IMR-90 (cell line): ENCODE data around the gene GORASP1. TPM values are rescaled to one million over a fixed set of nuclear protein-coding genes. Genes with fewer than 3 reads are reported as not detected.

ENCODE experiments used
- ATAC-seq: fragments of 200-7000 bp; cut with Tn5 transposase; 2 replicates; pipeline ENCODE4 v1.9.1; 2020; ENCODE audit warnings: low read depth, mild to moderate bottlenecking, moderate library complexity
- BruUV-seq: library from RNA; stranded (reverse); fragments of 400-500 nt; replicated peaks from 2 replicates; lab custom pipeline; 2021; lab: Mats Ljungman, UMichigan
- CTCF ChIA-PET: fragments of 300-600 bp; formaldehyde crosslinking; extraction: SDS; loops from one replicate; lab custom pipeline; 2021; ENCODE audit warnings: antibody characterized with exemption; lab: Yijun Ruan, JAX
- POLR2A ChIA-PET: fragments of 300-600 bp; sonication (Branson Sonifier 250); formaldehyde crosslinking; loops from one replicate; lab custom pipeline; 2022; ENCODE audit warnings: antibody characterized with exemption; ENCODE audit not compliant: unreplicated experiment; lab: Charles Lee
- DNase-seq: peaks from one replicate; pipeline ENCODE4 v3.0.0; 2013
- H2AFZ ChIP-seq: replicated peaks from 2 replicates; pipeline ENCODE3; 2013; ENCODE audit warnings: low read length, mild to moderate bottlenecking; ENCODE audit not compliant: poor library complexity
- H2AK5ac ChIP-seq: 2 replicates; pipeline ENCODE4 v1.6.1; 2013; ENCODE audit warnings: low read depth, low read length, inconsistent platforms
- H2AK9ac ChIP-seq: replicated peaks from 2 replicates; pipeline ENCODE3; 2013; ENCODE audit warnings: mild to moderate bottlenecking, low read depth, low read length, moderate library complexity; ENCODE audit not compliant: poor library complexity
- H2BK120ac ChIP-seq: 2 replicates; pipeline ENCODE4 v1.6.1; 2013; ENCODE audit warnings: low read depth, low read length, inconsistent platforms
- H2BK15ac ChIP-seq: 3 replicates; pipeline ENCODE4 v1.6.1; 2013; ENCODE audit warnings: low read depth, low read length, inconsistent platforms
- H2BK20ac ChIP-seq: 2 replicates; pipeline ENCODE4 v1.6.1; 2013; ENCODE audit warnings: low read depth, mild to moderate bottlenecking, inconsistent platforms, low read length, moderate library complexity
- H2BK5ac ChIP-seq: 2 replicates; pipeline ENCODE4 v1.6.1; 2013; ENCODE audit warnings: mild to moderate bottlenecking, low read depth, low read length, inconsistent platforms; ENCODE audit not compliant: poor library complexity, severe bottlenecking
- H3K14ac ChIP-seq: replicated peaks from 2 replicates; pipeline ENCODE4 v1.6.1; 2013; ENCODE audit warnings: low read depth, low read length, inconsistent platforms
- H3K18ac ChIP-seq: 2 replicates; pipeline ENCODE4 v1.6.1; 2013; ENCODE audit warnings: low read depth, low read length, control low read depth
- H3K23ac ChIP-seq: 2 replicates; pipeline ENCODE4 v1.6.1; 2013; ENCODE audit warnings: low read depth, low read length, inconsistent platforms
- H3K27ac ChIP-seq: 2 replicates; pipeline ENCODE4 v1.5.1; 2013; ENCODE audit warnings: mild to moderate bottlenecking, control low read depth, low read length; ENCODE audit not compliant: insufficient read depth
- H3K27me3 ChIP-seq: 2 replicates; pipeline ENCODE4 v1.6.1; 2013; ENCODE audit warnings: low read length; ENCODE audit not compliant: control insufficient read depth, insufficient read depth
- H3K36me3 ChIP-seq: 2 replicates; pipeline ENCODE4 v1.6.1; 2013; ENCODE audit warnings: low read length, mixed read lengths; ENCODE audit not compliant: control insufficient read depth, insufficient read depth
- H3K4ac ChIP-seq: 2 replicates; pipeline ENCODE4 v1.6.1; 2013; ENCODE audit warnings: low read depth, low read length, inconsistent platforms
- H3K4me1 ChIP-seq: 2 replicates; pipeline ENCODE4 v1.6.1; 2013; ENCODE audit warnings: low read length, mixed read lengths; ENCODE audit not compliant: control insufficient read depth, insufficient read depth
- H3K4me2 ChIP-seq: 2 replicates; pipeline ENCODE4 v1.6.1; 2013; ENCODE audit warnings: low read depth, mild to moderate bottlenecking, control low read depth, low read length, moderate library complexity
- H3K4me3 ChIP-seq: 2 replicates; pipeline ENCODE4 v1.5.1; 2013; ENCODE audit warnings: low read depth, mild to moderate bottlenecking, control low read depth, low read length, moderate library complexity; ENCODE audit not compliant: insufficient read depth
- H3K56ac ChIP-seq: 2 replicates; pipeline ENCODE4 v1.6.1; 2013; ENCODE audit warnings: low read length, inconsistent platforms; ENCODE audit not compliant: insufficient read depth; ENCODE audit errors: extremely low read depth
- H3K79me1 ChIP-seq, 2 experiments: 2 replicates each; pipeline ENCODE4 v1.6.1; 2013; ENCODE audit warnings: low read length in 2 of 2, inconsistent platforms in 1 of 2, low read depth in 1 of 2
- H3K9ac ChIP-seq: 2 replicates; pipeline ENCODE4 v1.6.1; 2013; ENCODE audit warnings: low read depth, low read length, control low read depth
- H3K9me1 ChIP-seq: 2 replicates; pipeline ENCODE4 v1.6.1; 2013; ENCODE audit warnings: low read length, inconsistent platforms; ENCODE audit not compliant: insufficient read depth
- H3K9me3 ChIP-seq: 2 replicates; pipeline ENCODE4 v1.6.1; 2013; ENCODE audit warnings: low read length; ENCODE audit not compliant: control insufficient read depth, insufficient read depth
- H4K20me1 ChIP-seq: 2 replicates; pipeline ENCODE4 v1.6.1; 2013; ENCODE audit warnings: low read length, inconsistent platforms; ENCODE audit not compliant: insufficient read depth
- H4K5ac ChIP-seq: 2 replicates; pipeline ENCODE4 v1.6.1; 2013; ENCODE audit warnings: mild to moderate bottlenecking, low read depth, low read length, control low read depth
- H4K8ac ChIP-seq, 2 experiments: 2 replicates each; pipeline ENCODE4 v1.6.1; 2013; ENCODE audit warnings: low read depth in 2 of 2, low read length in 2 of 2, control low read depth in 1 of 2, inconsistent platforms in 1 of 2
- H4K91ac ChIP-seq: 2 replicates; pipeline ENCODE4 v1.6.1; 2013; ENCODE audit warnings: low read depth, low read length, inconsistent platforms; ENCODE audit not compliant: insufficient read depth
- CEBPB ChIP-seq: IDR thresholded peaks from 2 replicates; pipeline ENCODE4 v1.6.1; 2012; ENCODE audit warnings: low read depth, low read length, improper control_type of control experiment
- ELK1 ChIP-seq: fragments of 150-350 bp; IDR thresholded peaks from 2 replicates; pipeline ENCODE4 v1.6.1; 2016; ENCODE audit warnings: low read depth, mild to moderate bottlenecking, low read length, moderate library complexity, borderline replicate concordance
- RCOR1 ChIP-seq: IDR thresholded peaks from 2 replicates; pipeline ENCODE4 v1.6.1; 2012; ENCODE audit warnings: mild to moderate bottlenecking, low read length, improper control_type of control experiment; ENCODE audit not compliant: insufficient replicate concordance
- RFX5 ChIP-seq: IDR thresholded peaks from 2 replicates; pipeline ENCODE4 v1.8.0; 2012; ENCODE audit warnings: low read depth, mild to moderate bottlenecking, low read length, moderate library complexity
- WGBS, 2 experiments: methylation state at CpG; one replicate each; pipeline versions ENCODE4 v1.1.5 to v1.1.7; 2013; ENCODE audit warnings: missing lambda C conversion rate in 2 of 2; ENCODE audit not compliant: insufficient read length in 1 of 2; ENCODE audit errors: extremely low coverage in 2 of 2; 5-methylcytosine and 5-hydroxymethylcytosine counted together
- dilution Hi-C: fragments of 300-500 bp; cut with HindIII; formaldehyde crosslinking; loops from one replicate; pipeline ENCODE4 v1.14.3; 2018; ENCODE audit warnings: low sequenced_read_pairs; ENCODE audit not compliant: unreplicated experiment
- in situ Hi-C: fragments of 300-500 bp; cut with MboI; formaldehyde crosslinking; loops from 3 replicates; pipeline ENCODE4 v1.14.3; 2019; ENCODE audit warnings: low sequenced_read_pairs, inconsistent platforms, mixed read lengths
- intact Hi-C: fragments of 100-400 bp; cut with micrococcal nuclease; formaldehyde crosslinking; loops from 2 replicates; pipeline ENCODE4 v1.10.0; 2022
- polyA plus RNA-seq, 3 experiments: library from polyadenylated mRNA; depleted of rRNA; stranded (reverse); fragments of >200 nt; gene quantifications; 2 replicates each; pipeline ENCODE4 v1.2.3, GENCODE V29; 2012; ENCODE audit warnings: low replicate concordance in 1 of 3
- total RNA-seq: library from RNA; depleted of rRNA; stranded (reverse); fragments of >200 nt; gene quantifications from 2 replicates; pipeline ENCODE4 v1.2.3, GENCODE V29; 2012
- TF ChIP-seq, protein P1 (sequence below): fragments of 150-350 bp; IDR thresholded peaks from 2 replicates; pipeline ENCODE4 v1.6.1; 2017; ENCODE audit warnings: mild to moderate bottlenecking, antibody characterized with exemption, low read length, low read depth

GORASP1 gene
- total and polyA plus RNA-seq, 2 of the 4 experiments (the other 2 are of a cell fraction) = 35.0 to 56.6 TPM

DNA sequence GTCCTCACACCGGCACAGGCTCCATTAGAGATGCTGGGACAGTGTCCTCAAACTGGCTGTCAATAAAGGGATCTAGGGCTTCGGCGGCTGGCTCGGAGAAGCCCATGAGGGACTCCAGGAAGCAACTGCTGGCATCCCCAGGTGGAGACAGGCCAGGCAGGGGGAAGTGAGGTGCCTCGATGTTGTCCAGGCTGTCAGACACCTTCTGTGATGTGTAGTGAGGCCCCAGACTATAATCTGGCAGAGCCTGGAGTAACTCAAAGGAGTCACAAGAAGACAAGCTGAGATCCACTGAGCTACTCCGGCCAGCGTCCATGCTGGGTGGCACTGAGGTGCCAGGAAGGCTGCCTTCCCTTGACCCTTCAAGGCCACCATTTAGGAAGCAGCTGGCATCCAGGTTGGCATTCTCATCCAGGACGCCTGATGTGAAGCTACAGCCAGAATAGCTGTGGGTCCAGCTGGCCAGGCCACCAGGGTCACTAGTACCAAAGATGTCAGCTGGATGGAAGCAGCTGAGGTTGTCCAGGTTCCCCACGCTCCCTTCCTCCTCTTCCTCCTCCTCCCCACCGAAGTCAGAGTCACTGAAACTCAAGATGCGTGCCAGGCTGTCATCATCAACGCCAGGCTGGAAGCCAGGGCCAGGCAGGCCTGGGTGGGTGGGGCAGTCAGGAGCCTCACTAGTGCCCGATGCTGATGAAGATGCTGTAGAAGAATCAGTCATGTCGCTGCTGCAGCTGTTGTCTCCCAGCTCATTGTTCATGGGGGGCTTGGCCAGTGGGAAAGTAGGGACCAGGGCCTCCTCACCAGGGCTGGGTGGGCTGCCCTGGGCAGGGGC lies 35.8 kb upstream of the GORASP1 start:
- H4K8ac ChIP-seq = no peak overlapping the region
- no peak overlapping the region for H3K4ac ChIP-seq
- no peak overlapping the region for H2BK20ac ChIP-seq
- H2AK5ac ChIP-seq = no peak overlapping the region
- 78% methylated on average over 5 of the region's 14 CpGs; no CpG with 5 or more reads in 1 of the 2 experiments for WGBS, 2 experiments
- no peak overlapping the region for H3K4me3 ChIP-seq
- no peak for DNase-seq
- peaks cover 12 to 89% of the 10 kb centered on the region in 2 experiments for H3K79me1 ChIP-seq
- peaks cover 40% of the 10 kb centered on the region for H3K9me1 ChIP-seq
- no peak overlapping the region for H2AK9ac ChIP-seq
- ATAC-seq = no peak
- H4K20me1 ChIP-seq = peaks cover 95% of the 10 kb centered on the region
- peaks cover 44% of the 10 kb centered on the region for H3K36me3 ChIP-seq
- POLR2A ChIA-PET = no interaction called here
- dilution Hi-C loops (no loop called here), in situ Hi-C loops (no loop called here), intact Hi-C loops (no loop called here)
- no peaks in the 10 kb centered on the region for H3K9me3 ChIP-seq
- CTCF ChIA-PET = no interaction called here
- H2BK15ac ChIP-seq = no peak overlapping the region
- no peak overlapping the region for H3K18ac ChIP-seq
- H3K23ac ChIP-seq = no peak overlapping the region
- no peaks in the 10 kb centered on the region for H3K27me3 ChIP-seq
- no peak overlapping the region for H2BK5ac ChIP-seq
- H4K5ac ChIP-seq = no peak overlapping the region
- H3K9ac ChIP-seq = no peak overlapping the region
- TF ChIP-seq, protein P1, sequence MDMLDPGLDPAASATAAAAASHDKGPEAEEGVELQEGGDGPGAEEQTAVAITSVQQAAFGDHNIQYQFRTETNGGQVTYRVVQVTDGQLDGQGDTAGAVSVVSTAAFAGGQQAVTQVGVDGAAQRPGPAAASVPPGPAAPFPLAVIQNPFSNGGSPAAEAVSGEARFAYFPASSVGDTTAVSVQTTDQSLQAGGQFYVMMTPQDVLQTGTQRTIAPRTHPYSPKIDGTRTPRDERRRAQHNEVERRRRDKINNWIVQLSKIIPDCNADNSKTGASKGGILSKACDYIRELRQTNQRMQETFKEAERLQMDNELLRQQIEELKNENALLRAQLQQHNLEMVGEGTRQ = 0 out of 2 replicates have a peak, but pooled peaks have one; percentile 5
- TF ChIP-seq ELK1 (no peak), RFX5 (no peak), CEBPB (no peak), RCOR1 (no peak)
- H2AFZ ChIP-seq = no peak overlapping the region
- no TSS peak for BruUV-seq
- no peak overlapping the region for H3K14ac ChIP-seq
- H2BK120ac ChIP-seq = no peak overlapping the region
- no peak overlapping the region for H3K56ac ChIP-seq
- peaks cover 45% of the 10 kb centered on the region for H3K4me1 ChIP-seq
- H3K4me2 ChIP-seq = no peak overlapping the region
- no peak overlapping the region for H3K27ac ChIP-seq
- no peak overlapping the region for H4K91ac ChIP-seq
